ENCODE results near the gene RFC5. TPM values are rescaled to one million over a fixed set of nuclear protein-coding genes. Genes with fewer than 3 reads are reported as not detected.
"Not testable (repeated sequence)": the region's sequence is repeated elsewhere in the genome, so short reads cannot be mapped to it uniquely, and the experiment has no call there.

Gene RFC5
- total RNA-seq, 4 donors from 2014 or later: 8.3 to 18.2 (median 10.6) TPM

GRCh38 chr12:117998719-117999118 is 17.8 kb upstream of the RFC5 start:
- Histone ChIP-seq H3K27me3 (no peaks in the 10 kb centered on the region), H3K4me3 (no peak overlapping the region), H3K9me3 (peaks cover 0 to 5% (median 0%) of the 10 kb centered on the region in 4 donors), H3K27ac (no peak overlapping the region), H3K4me1 (no peaks in the 10 kb centered on the region), H3K36me3 (no peaks in the 10 kb centered on the region)
- TF ChIP-seq, protein P1, sequence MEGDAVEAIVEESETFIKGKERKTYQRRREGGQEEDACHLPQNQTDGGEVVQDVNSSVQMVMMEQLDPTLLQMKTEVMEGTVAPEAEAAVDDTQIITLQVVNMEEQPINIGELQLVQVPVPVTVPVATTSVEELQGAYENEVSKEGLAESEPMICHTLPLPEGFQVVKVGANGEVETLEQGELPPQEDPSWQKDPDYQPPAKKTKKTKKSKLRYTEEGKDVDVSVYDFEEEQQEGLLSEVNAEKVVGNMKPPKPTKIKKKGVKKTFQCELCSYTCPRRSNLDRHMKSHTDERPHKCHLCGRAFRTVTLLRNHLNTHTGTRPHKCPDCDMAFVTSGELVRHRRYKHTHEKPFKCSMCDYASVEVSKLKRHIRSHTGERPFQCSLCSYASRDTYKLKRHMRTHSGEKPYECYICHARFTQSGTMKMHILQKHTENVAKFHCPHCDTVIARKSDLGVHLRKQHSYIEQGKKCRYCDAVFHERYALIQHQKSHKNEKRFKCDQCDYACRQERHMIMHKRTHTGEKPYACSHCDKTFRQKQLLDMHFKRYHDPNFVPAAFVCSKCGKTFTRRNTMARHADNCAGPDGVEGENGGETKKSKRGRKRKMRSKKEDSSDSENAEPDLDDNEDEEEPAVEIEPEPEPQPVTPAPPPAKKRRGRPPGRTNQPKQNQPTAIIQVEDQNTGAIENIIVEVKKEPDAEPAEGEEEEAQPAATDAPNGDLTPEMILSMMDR (IDR thresholded peaks at IDR 0.05): no peak
- no peak for TF ChIP-seq POLR2A (IDR thresholded peaks at IDR 0.05)
- no peak for DNase-seq

DNA sequence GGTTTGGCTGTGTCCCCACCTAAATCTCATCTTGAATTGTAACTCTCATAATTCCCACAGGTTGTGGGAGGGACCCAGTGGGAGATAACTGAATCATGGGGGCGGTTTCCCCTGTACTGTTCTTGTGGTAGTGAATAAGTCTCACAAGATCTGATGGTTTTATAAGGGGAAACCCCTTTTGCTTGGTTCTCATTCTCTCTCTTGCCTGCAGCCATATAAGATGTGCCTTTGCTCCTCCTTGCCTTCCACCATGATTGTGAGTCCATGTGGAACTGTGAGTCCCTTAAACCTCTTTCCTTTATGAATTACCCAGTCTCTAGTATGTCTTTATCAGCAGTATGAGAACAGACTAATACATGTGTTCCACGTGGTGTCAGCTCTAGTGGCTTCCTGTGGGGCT is 16.7 kb upstream of the RFC5 start:
- not testable (repeated sequence) for H3K4me1 ChIP-seq, H3K4me3 ChIP-seq, H3K36me3 ChIP-seq, H3K27ac ChIP-seq, H3K9me3 ChIP-seq, DNase-seq, H3K27me3 ChIP-seq

GRCh38 chr12:118010903-118011302 is 5.6 kb upstream of the RFC5 start:
- peaks cover 0 to under 1% (median 0%) of the 10 kb centered on the region in 4 donors for H3K4me1 ChIP-seq
- DNase-seq: no peak

DNA sequence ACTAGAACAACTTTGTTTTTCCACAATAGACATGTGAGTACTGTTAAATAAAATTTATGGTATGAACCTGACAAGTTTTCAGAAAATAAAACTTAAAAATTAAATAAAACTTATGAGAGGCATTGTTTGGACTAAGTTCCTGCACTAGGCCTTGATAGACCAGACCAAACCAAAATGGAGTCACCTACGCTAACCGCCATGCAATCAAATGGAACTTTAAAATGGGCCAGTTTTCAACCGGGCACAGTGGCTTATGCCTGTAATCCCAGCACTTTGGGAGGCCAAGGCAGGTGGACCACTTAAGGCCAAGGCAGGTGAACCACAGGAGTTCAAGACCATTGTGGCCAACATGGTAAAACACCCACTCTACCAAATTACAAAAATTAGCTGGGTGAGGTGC is 5.1 kb upstream of the RFC5 start:
- Histone ChIP-seq H3K4me1 (peaks cover 0 to 4% (median 0%) of the 10 kb centered on the region in 4 donors), H3K4me3 (no peak overlapping the region), H3K27me3 (no peaks in the 10 kb centered on the region), H3K9me3 (no peaks in the 10 kb centered on the region), H3K36me3 (no peaks in the 10 kb centered on the region), H3K27ac (no peak overlapping the region)
- no peak for DNase-seq
- TF ChIP-seq, protein P1 (IDR thresholded peaks at IDR 0.05): no peak
- no peak for TF ChIP-seq POLR2A (IDR thresholded peaks at IDR 0.05)

More at GRCh38 chr12:118010903-118011302, 5.6 kb upstream of the RFC5 start:
- H3K4me3 ChIP-seq: no peak overlapping the region
- no peaks in the 10 kb centered on the region for H3K36me3 ChIP-seq
- TF ChIP-seq POLR2A (IDR thresholded peaks at IDR 0.05): no peak
- TF ChIP-seq, protein P1 (IDR thresholded peaks at IDR 0.05): no peak
- H3K9me3 ChIP-seq: no peaks in the 10 kb centered on the region
- no peaks in the 10 kb centered on the region for H3K27me3 ChIP-seq
- H3K27ac ChIP-seq: no peak overlapping the region

DNA sequence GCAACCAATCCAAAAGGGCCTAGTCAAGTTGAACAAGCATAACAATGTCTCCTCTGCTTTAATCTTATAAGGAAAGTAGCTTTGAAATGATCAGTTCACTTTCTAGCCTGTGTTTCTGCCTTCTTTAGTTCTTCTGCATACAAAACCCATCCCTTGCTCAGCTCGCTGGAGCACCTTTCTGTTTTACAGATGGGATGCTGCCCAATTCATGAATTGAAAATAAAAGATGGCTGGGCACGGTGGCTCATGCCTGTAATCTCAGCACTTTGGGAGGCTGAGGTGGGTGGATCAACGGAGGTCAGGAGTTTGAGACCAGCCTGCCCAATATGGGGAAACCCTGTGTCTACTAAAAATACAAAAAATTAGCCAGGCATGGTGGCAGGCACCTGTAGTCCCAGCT is 4.5 kb upstream of the RFC5 start:
- no peaks in the 10 kb centered on the region for H3K36me3 ChIP-seq
- TF ChIP-seq, protein P1 (IDR thresholded peaks at IDR 0.05): no peak
- no peak for TF ChIP-seq POLR2A (IDR thresholded peaks at IDR 0.05)
- no peaks in the 10 kb centered on the region for H3K9me3 ChIP-seq
- H3K4me3 ChIP-seq: no peak overlapping the region
- no peak overlapping the region for H3K27ac ChIP-seq
- no peaks in the 10 kb centered on the region for H3K27me3 ChIP-seq
- H3K4me1 ChIP-seq: peaks cover 0 to 4% (median 0%) of the 10 kb centered on the region in 4 donors
- DNase-seq: no peak

DNA sequence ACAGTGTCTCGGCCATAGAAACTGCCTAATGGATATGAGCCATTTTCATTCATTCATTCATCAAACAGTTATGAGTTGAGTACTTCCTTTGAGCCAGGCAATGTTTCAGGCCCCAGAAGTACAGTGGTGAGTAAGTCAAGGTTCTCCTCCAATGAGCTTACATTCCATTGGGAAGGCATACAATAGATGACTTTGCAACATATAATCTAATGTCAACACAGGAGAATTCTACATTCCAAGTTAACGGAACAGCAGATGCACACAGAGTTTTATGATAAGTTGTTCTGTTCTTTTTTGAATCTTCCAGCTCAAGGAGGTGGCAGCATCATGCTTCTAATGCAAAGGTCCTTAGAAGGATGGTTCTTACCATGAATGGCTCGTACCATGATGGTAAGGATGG is 3.2 kb upstream of the RFC5 start:
- no peak for DNase-seq
- Histone ChIP-seq H3K4me1 (peaks cover 0 to 10% (median 6%) of the 10 kb centered on the region in 4 donors), H3K27me3 (no peaks in the 10 kb centered on the region), H3K36me3 (no peaks in the 10 kb centered on the region), H3K4me3 (no peak overlapping the region), H3K27ac (no peak overlapping the region), H3K9me3 (no peaks in the 10 kb centered on the region)
- TF ChIP-seq, protein P1 (IDR thresholded peaks at IDR 0.05): no peak
- TF ChIP-seq POLR2A (IDR thresholded peaks at IDR 0.05): no peak

Measured in Peyer's patch (tissue), 4 donors.